Kidney epithelial cell (primary cell): Measurements from ENCODE around the gene PLEKHD1. TPM values are rescaled to one million over a fixed set of nuclear protein-coding genes. Genes with fewer than 3 reads are reported as not detected.
A peak's percentile ranks its signal among the peaks of the same experiment; 100 is the strongest.

Experiments
- DNase-seq: peaks from one replicate; pipeline ENCODE4 v3.0.0-alpha.2; 2010; ENCODE audit warnings: low read depth
- H3K27me3 ChIP-seq: 2 replicates; pipeline ENCODE4 v1.6.0; 2011; ENCODE audit warnings: low read length; ENCODE audit not compliant: control insufficient read depth, insufficient read depth
- H3K36me3 ChIP-seq: 2 replicates; pipeline ENCODE4 v1.5.1; 2011; ENCODE audit warnings: low read length; ENCODE audit not compliant: control insufficient read depth, insufficient read depth
- H3K4me3 ChIP-seq: 2 replicates; pipeline ENCODE4 v1.5.1; 2011; ENCODE audit warnings: low read depth, mild to moderate bottlenecking, control low read depth, low read length
- total RNA-seq: library from RNA; depleted of rRNA; stranded (reverse); fragments of >200 nt; gene quantifications from 2 replicates; pipeline ENCODE4 v1.2.3, GENCODE V29; 2015
- TF ChIP-seq, protein P1 (sequence below): IDR thresholded peaks from 2 replicates; pipeline ENCODE4 v1.5.1; 2011; ENCODE audit warnings: mild to moderate bottlenecking, moderate library complexity, low read length, control low read depth, inconsistent platforms; ENCODE audit not compliant: insufficient read depth, poor library complexity, severe bottlenecking

The PLEKHD1 gene
- total RNA-seq, 1 donor from 2014 or later, result 0.84 TPM

DNA sequence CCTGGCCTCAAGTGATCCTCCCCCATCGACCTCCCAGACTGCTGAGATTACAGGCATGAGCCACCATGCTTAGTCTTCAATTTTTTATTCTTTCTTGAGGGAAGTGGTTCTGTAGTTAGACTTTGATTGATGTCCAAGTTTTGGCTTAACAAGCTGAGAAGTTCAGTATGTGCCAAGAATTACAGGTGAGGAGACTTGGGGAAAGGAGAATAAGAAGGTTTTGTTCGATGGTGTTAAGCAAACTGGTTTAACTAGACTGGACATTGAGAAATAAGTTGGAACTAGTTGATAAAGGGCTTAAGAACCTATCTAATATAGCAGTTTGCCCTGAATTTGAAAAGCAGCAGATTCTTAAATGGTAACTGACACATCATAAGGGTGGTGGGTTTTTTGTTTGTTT, 32.6 kb upstream of the PLEKHD1 start:
- TF ChIP-seq, protein P1, sequence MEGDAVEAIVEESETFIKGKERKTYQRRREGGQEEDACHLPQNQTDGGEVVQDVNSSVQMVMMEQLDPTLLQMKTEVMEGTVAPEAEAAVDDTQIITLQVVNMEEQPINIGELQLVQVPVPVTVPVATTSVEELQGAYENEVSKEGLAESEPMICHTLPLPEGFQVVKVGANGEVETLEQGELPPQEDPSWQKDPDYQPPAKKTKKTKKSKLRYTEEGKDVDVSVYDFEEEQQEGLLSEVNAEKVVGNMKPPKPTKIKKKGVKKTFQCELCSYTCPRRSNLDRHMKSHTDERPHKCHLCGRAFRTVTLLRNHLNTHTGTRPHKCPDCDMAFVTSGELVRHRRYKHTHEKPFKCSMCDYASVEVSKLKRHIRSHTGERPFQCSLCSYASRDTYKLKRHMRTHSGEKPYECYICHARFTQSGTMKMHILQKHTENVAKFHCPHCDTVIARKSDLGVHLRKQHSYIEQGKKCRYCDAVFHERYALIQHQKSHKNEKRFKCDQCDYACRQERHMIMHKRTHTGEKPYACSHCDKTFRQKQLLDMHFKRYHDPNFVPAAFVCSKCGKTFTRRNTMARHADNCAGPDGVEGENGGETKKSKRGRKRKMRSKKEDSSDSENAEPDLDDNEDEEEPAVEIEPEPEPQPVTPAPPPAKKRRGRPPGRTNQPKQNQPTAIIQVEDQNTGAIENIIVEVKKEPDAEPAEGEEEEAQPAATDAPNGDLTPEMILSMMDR, result no peak
- Histone ChIP-seq H3K36me3 (peaks cover 2% of the 10 kb centered on the region), H3K27me3 (no peaks in the 10 kb centered on the region), H3K4me3 (no peak overlapping the region)
- DNase-seq, result no peak

DNA sequence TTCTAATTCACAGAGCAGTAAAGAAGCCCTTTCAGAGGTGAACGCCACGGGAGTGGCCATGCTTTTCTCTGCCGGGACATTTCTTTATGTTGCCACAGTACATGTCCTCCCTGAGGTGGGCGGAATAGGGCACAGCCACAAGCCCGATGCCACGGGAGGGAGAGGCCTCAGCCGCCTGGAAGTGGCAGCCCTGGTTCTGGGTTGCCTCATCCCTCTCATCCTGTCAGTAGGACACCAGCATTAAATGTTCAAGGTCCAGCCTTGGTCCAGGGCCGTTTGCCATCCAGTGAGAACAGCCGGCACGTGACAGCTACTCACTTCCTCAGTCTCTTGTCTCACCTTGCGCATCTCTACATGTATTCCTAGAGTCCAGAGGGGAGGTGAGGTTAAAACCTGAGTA, 26.2 kb upstream of the PLEKHD1 start:
- TF ChIP-seq, protein P1, result no peak
- peaks cover 2% of the 10 kb centered on the region for H3K36me3 ChIP-seq
- DNase-seq, result no peak
- no peaks in the 10 kb centered on the region for H3K27me3 ChIP-seq
- H3K4me3 ChIP-seq, result no peak overlapping the region

DNA sequence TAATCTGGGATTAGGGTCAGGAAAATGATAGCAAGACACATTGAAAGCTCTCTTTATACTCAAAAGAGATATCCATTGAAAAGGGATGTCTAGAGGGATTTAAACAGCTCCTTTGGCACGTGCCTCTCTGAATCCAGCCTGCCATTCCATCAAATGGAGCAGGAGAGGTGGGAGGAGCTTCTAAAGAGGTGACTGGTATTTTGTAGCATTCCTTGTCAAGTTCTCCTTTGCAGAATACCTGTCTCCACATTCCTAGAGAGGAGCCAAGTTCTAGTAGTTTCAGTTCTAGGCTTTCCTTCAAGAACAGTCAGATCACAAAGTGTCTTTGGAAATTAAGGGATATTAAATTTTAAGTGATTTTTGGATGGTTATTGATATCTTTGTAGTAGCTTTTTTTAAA, 25.4 kb upstream of the PLEKHD1 start:
- peaks cover 2% of the 10 kb centered on the region for H3K36me3 ChIP-seq
- TF ChIP-seq, protein P1, result no peak
- DNase-seq, result no peak
- H3K4me3 ChIP-seq, result no peak overlapping the region
- no peaks in the 10 kb centered on the region for H3K27me3 ChIP-seq

DNA sequence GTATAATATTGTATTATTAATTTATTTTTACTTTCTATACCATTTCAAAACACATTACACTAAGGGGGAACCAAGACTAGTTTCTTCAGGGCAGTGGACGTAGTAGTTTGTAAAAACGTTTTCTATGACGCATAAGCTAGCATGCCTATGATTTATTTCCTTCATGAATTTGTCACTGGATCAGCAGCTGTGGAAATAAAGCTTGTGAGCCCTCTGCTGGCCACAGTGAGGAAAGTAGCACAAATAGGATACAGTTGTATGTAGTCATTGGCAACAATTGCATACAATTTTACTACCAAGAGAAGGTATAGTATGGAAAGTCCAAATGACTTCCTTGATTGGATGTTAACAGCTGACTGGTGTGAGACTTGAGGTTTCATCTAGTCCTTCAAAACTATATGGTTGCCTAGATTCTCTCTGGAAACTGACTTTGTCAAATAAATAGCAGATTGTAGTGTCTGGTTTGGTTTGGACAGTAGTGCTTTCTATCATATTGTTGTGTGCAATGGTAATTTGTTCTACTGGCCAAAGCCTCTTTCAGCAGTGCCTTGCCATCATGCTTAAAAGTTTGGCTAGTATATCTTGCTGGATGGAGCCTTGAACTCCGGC, 24.3 kb upstream of the PLEKHD1 start:
- Histone ChIP-seq H3K4me3 (no peak overlapping the region), H3K36me3 (peaks cover 2% of the 10 kb centered on the region)

DNA sequence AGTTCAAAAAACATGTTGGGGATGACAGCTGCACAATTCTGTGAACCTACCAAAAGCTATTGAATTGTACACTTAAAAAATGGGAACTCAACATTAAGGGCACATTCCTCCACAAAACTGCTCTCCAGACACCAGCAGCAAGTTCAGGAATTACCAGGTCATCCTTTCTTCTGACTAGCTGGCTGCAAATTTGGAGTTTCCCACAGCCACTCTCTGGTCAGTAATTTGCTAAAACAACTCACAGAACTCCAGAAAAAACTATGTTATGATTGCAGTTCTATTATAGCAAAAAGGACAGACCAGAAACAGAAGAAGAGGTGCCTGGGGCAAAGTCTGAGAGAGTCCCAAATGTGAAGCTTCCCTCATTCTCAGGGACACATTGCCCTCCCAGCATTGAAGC, 20.1 kb upstream of the PLEKHD1 start:
- DNase-seq, result no peak
- Histone ChIP-seq H3K4me3 (no peak overlapping the region), H3K36me3 (no peaks in the 10 kb centered on the region), H3K27me3 (no peaks in the 10 kb centered on the region)
- TF ChIP-seq, protein P1, result no peak

More for the DNA sequence above, 24.3 kb upstream of the PLEKHD1 start:
- no peaks in the 10 kb centered on the region for H3K27me3 ChIP-seq
- DNase-seq, result peak; percentile 48
- TF ChIP-seq, protein P1, result peak; percentile 77

DNA sequence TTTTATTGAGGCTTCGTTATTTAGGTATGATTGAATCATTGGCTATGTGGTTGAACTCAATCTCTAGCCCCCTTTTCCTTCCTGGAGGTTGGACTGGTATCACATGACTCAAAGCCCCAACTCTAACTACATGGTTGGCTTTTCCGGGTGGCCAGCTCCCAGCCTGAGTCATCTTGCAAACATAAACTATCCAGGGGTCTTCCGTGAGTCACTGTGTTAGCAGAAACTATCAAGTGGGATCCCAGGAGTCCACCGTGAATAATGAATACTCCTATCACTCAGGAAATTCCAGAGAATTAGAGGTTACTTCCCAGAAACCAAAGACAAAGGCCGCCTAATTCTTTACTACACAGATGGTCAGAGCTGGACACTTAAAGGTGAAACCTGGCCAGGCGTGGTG, 19.7 kb upstream of the PLEKHD1 start:
- Histone ChIP-seq H3K4me3 (no peak overlapping the region), H3K27me3 (no peaks in the 10 kb centered on the region), H3K36me3 (no peaks in the 10 kb centered on the region)
- TF ChIP-seq, protein P1, result no peak
- peak; percentile 93 for DNase-seq
